HEK293 (cell line): ENCODE data around the gene ZNF76.

Source experiments
- HOXC10 ChIP-seq: sonication (generic); formaldehyde crosslinking; IDR thresholded peaks from 2 replicates; pipeline ENCODE4 v1.8.1; 2023; ENCODE audit warnings: mild to moderate bottlenecking, missing genetic modification reagents
- KLF7 ChIP-seq: fragments of 450-650 bp; formaldehyde crosslinking; IDR thresholded peaks from 2 replicates; pipeline ENCODE4 v1.5.1; 2016; ENCODE audit warnings: missing biosample characterization, missing genetic modification characterization, borderline replicate concordance
- MYNN ChIP-seq: fragments of 450-650 bp; formaldehyde crosslinking; IDR thresholded peaks from 2 replicates; pipeline ENCODE4 v1.5.1; 2016; ENCODE audit warnings: missing biosample characterization, missing genetic modification characterization, borderline replicate concordance
- OSR2 ChIP-seq: fragments of 450-650 bp; formaldehyde crosslinking; IDR thresholded peaks from 2 replicates; pipeline ENCODE4 v1.5.1; 2016; ENCODE audit warnings: missing biosample characterization, missing genetic modification characterization
- SCRT1 ChIP-seq: fragments of 450-650 bp; formaldehyde crosslinking; IDR thresholded peaks from 2 replicates; pipeline ENCODE4 v1.5.1; 2016; ENCODE audit warnings: missing biosample characterization, missing genetic modification characterization, borderline replicate concordance
- SP7 ChIP-seq: fragments of 450-650 bp; formaldehyde crosslinking; IDR thresholded peaks from 2 replicates; pipeline ENCODE4 v1.5.1; 2016; ENCODE audit warnings: missing biosample characterization, missing genetic modification characterization
- TCF7L2 ChIP-seq: IDR thresholded peaks from 2 replicates; pipeline ENCODE4 v1.6.1; 2011; ENCODE audit warnings: low read depth, mild to moderate bottlenecking, inconsistent platforms, low read length, moderate library complexity, borderline replicate concordance
- ZEB2 ChIP-seq: fragments of 450-650 bp; formaldehyde crosslinking; IDR thresholded peaks from 2 replicates; pipeline ENCODE4 v1.5.1; 2016; ENCODE audit warnings: missing biosample characterization, missing genetic modification characterization
- ZNF112 ChIP-seq: fragments of 450-650 bp; formaldehyde crosslinking; IDR thresholded peaks from 2 replicates; pipeline ENCODE4 v1.5.0; 2017; ENCODE audit warnings: missing biosample characterization, missing genetic modification characterization
- ZNF121 ChIP-seq: fragments of 450-650 bp; formaldehyde crosslinking; IDR thresholded peaks from 2 replicates; pipeline ENCODE4 v1.5.1; 2016; ENCODE audit warnings: missing biosample characterization, missing genetic modification characterization
- ZNF155 ChIP-seq: fragments of 450-650 bp; formaldehyde crosslinking; IDR thresholded peaks from 2 replicates; pipeline ENCODE4 v1.5.1; 2016; ENCODE audit warnings: missing biosample characterization, missing genetic modification characterization
- ZNF292 ChIP-seq: fragments of 450-650 bp; formaldehyde crosslinking; IDR thresholded peaks from 2 replicates; pipeline ENCODE4 v1.5.1; 2016; ENCODE audit warnings: low read depth, missing biosample characterization, missing genetic modification characterization, borderline replicate concordance
- ZNF302 ChIP-seq: fragments of 450-650 bp; formaldehyde crosslinking; IDR thresholded peaks from 2 replicates; pipeline ENCODE4 v1.5.1; 2016; ENCODE audit warnings: missing biosample characterization, missing genetic modification characterization, low read depth
- ZNF350 ChIP-seq: fragments of 450-650 bp; formaldehyde crosslinking; IDR thresholded peaks from 2 replicates; pipeline ENCODE4 v1.5.0; 2017; ENCODE audit warnings: missing biosample characterization, mild to moderate bottlenecking, missing genetic modification characterization
- ZNF354C ChIP-seq: fragments of 450-650 bp; formaldehyde crosslinking; IDR thresholded peaks from 2 replicates; pipeline ENCODE4 v1.5.1; 2016; ENCODE audit warnings: missing biosample characterization, missing genetic modification characterization, low read depth, borderline replicate concordance
- ZNF394 ChIP-seq: fragments of 450-650 bp; formaldehyde crosslinking; IDR thresholded peaks from 2 replicates; pipeline ENCODE4 v1.5.1; 2016; ENCODE audit warnings: missing biosample characterization, missing genetic modification characterization, mild to moderate bottlenecking, moderate library complexity, borderline replicate concordance
- ZNF423 ChIP-seq: fragments of 450-650 bp; formaldehyde crosslinking; IDR thresholded peaks from 2 replicates; pipeline ENCODE4 v1.5.1; 2016; ENCODE audit warnings: missing biosample characterization, missing genetic modification characterization
- ZNF501 ChIP-seq: fragments of 450-650 bp; formaldehyde crosslinking; IDR thresholded peaks from 2 replicates; pipeline ENCODE4 v1.5.1; 2016; ENCODE audit warnings: missing biosample characterization, missing genetic modification characterization
- ZNF510 ChIP-seq: fragments of 450-650 bp; formaldehyde crosslinking; IDR thresholded peaks from 2 replicates; pipeline ENCODE4 v1.5.1; 2018; ENCODE audit warnings: mild to moderate bottlenecking, missing genetic modification characterization, missing biosample characterization; ENCODE audit not compliant: insufficient replicate concordance
- ZNF514 ChIP-seq: fragments of 450-650 bp; formaldehyde crosslinking; IDR thresholded peaks from 2 replicates; pipeline ENCODE4 v1.5.1; 2016; ENCODE audit warnings: missing biosample characterization, missing genetic modification characterization
- ZNF600 ChIP-seq: fragments of 450-650 bp; formaldehyde crosslinking; IDR thresholded peaks from 2 replicates; pipeline ENCODE4 v1.5.1; 2016; ENCODE audit warnings: missing biosample characterization, missing genetic modification characterization
- ZNF623 ChIP-seq: fragments of 450-650 bp; formaldehyde crosslinking; IDR thresholded peaks from 2 replicates; pipeline ENCODE4 v1.5.1; 2016; ENCODE audit warnings: missing biosample characterization, missing genetic modification characterization
- ZNF777 ChIP-seq: fragments of 450-650 bp; formaldehyde crosslinking; IDR thresholded peaks from 2 replicates; pipeline ENCODE4 v1.5.1; 2017; ENCODE audit warnings: missing biosample characterization, missing genetic modification characterization, borderline replicate concordance
- ZNF785 ChIP-seq: fragments of 450-650 bp; formaldehyde crosslinking; IDR thresholded peaks from 2 replicates; pipeline ENCODE4 v1.5.1; 2016; ENCODE audit warnings: missing biosample characterization, missing genetic modification characterization
- ZNF791 ChIP-seq: fragments of 450-650 bp; formaldehyde crosslinking; IDR thresholded peaks from 2 replicates; pipeline ENCODE4 v1.5.1; 2016; ENCODE audit warnings: missing biosample characterization, missing genetic modification characterization
- ZNF792 ChIP-seq: fragments of 450-650 bp; formaldehyde crosslinking; IDR thresholded peaks from 2 replicates; pipeline ENCODE4 v1.5.1; 2016; ENCODE audit warnings: missing biosample characterization, missing genetic modification characterization
- ZSCAN16 ChIP-seq: fragments of 450-650 bp; formaldehyde crosslinking; IDR thresholded peaks from 2 replicates; pipeline ENCODE4 v1.5.1; 2016; ENCODE audit warnings: missing biosample characterization, missing genetic modification characterization
- TF ChIP-seq, protein P1 (sequence below): fragments of 450-650 bp; IDR thresholded peaks from 2 replicates; pipeline ENCODE4 v1.5.1; 2018; ENCODE audit warnings: missing biosample characterization, missing genetic modification characterization
- TF ChIP-seq, protein P2 (sequence below): fragments of 450-650 bp; formaldehyde crosslinking; IDR thresholded peaks from 2 replicates; pipeline ENCODE4 v1.5.1; 2016; ENCODE audit warnings: missing biosample characterization, missing genetic modification characterization
- TF ChIP-seq, protein P3 (sequence below): fragments of 450-650 bp; formaldehyde crosslinking; IDR thresholded peaks from 2 replicates; pipeline ENCODE4 v1.5.1; 2017; ENCODE audit warnings: missing biosample characterization, missing genetic modification characterization
- TF ChIP-seq, protein P4 (sequence below): fragments of 450-650 bp; formaldehyde crosslinking; IDR thresholded peaks from 2 replicates; pipeline ENCODE4 v1.5.1; 2017; ENCODE audit warnings: missing biosample characterization, missing genetic modification characterization
- TF ChIP-seq, protein P5 (sequence below): fragments of 450-650 bp; formaldehyde crosslinking; IDR thresholded peaks from 2 replicates; pipeline ENCODE4 v1.5.1; 2016; ENCODE audit warnings: missing biosample characterization, missing genetic modification characterization

The ZNF76 gene

DNA sequence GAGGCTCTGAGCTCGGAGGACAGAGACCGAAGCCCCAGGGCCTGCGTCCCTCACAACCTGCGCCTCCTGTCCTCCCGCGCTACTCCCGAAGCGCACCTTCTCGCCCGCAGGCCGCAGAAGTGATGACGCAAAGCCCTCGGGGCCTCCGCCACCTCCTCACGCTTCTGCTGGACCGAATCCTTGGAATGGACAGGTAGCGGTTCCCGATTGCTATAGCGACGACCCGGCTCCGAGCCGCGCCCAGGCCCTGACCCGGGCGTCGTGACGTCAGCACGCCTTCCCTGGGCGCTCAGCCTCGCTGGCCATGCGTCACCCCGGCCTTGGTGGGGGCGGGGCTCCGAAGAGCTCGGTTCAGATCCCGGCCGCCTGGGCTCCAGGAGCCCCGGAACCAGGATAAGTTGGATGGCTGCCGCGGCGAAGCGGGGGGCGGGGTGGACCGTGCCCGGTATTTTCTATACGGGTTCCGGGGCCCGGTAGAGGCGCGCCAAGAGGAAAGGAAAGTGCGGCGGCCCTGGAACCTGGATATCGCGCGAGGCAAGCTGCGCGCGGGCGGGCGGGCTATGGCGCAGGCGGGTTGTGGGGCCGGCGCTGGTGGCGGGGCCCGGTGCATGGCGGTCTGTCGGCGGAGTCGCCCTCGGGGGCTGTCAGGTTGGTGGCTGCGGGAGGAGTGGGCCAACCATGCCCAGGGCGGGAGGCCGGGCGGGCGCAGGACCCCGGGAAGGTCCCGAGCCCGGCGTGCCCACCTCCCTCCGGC is at the start of gene ZNF76 (continued):
- TF ChIP-seq ZNF155 (tag by site-specific recombination) (no peak), ZNF600 (tag by site-specific recombination) (peak; percentile 86), ZNF350 (tag by site-specific recombination) (no peak), ZNF785 (tag by site-specific recombination) (peak; percentile 91), ZNF514 (tag by site-specific recombination) (no peak), ZNF112 (no peak), ZNF292 (tag by site-specific recombination) (no peak), ZNF121 (0 out of 2 replicates have a peak, but pooled peaks have one; percentile 31), ZNF791 (tag by site-specific recombination) (no peak), ZNF394 (peak; percentile 98), ZNF777 (tag by site-specific recombination) (no peak), ZNF623 (tag by site-specific recombination) (0 out of 2 replicates have a peak, but pooled peaks have one; percentile 14), KLF7 (peak; percentile 92), MYNN (tag by site-specific recombination) (peak; percentile 6; the same call in 1 of the 2 replicates), ZNF792 (tag by site-specific recombination) (no peak), HOXC10 (CRISPR knock-in tag) (no peak), ZNF302 (tag by site-specific recombination) (0 out of 2 replicates have a peak, but pooled peaks have one; percentile 31), TCF7L2 (no peak), SP7 (tag by site-specific recombination) (peak; percentile 89), OSR2 (tag by site-specific recombination) (0 out of 2 replicates have a peak, but pooled peaks have one; percentile 19), ZNF510 (tag by site-specific recombination) (no peak), ZSCAN16 (tag by site-specific recombination) (peak; percentile 14), ZEB2 (tag by site-specific recombination) (peak; percentile 99), SCRT1 (tag by site-specific recombination) (no peak), ZNF423 (tag by site-specific recombination) (0 out of 2 replicates have a peak, but pooled peaks have one; percentile 27), ZNF501 (tag by site-specific recombination) (peak; percentile 86), ZNF354C (tag by site-specific recombination) (no peak)
- TF ChIP-seq, protein P1, sequence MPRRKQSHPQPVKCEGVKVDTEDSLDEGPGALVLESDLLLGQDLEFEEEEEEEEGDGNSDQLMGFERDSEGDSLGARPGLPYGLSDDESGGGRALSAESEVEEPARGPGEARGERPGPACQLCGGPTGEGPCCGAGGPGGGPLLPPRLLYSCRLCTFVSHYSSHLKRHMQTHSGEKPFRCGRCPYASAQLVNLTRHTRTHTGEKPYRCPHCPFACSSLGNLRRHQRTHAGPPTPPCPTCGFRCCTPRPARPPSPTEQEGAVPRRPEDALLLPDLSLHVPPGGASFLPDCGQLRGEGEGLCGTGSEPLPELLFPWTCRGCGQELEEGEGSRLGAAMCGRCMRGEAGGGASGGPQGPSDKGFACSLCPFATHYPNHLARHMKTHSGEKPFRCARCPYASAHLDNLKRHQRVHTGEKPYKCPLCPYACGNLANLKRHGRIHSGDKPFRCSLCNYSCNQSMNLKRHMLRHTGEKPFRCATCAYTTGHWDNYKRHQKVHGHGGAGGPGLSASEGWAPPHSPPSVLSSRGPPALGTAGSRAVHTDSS = peak; percentile 12; the same call in 1 of the 2 replicates
- TF ChIP-seq, protein P2, sequence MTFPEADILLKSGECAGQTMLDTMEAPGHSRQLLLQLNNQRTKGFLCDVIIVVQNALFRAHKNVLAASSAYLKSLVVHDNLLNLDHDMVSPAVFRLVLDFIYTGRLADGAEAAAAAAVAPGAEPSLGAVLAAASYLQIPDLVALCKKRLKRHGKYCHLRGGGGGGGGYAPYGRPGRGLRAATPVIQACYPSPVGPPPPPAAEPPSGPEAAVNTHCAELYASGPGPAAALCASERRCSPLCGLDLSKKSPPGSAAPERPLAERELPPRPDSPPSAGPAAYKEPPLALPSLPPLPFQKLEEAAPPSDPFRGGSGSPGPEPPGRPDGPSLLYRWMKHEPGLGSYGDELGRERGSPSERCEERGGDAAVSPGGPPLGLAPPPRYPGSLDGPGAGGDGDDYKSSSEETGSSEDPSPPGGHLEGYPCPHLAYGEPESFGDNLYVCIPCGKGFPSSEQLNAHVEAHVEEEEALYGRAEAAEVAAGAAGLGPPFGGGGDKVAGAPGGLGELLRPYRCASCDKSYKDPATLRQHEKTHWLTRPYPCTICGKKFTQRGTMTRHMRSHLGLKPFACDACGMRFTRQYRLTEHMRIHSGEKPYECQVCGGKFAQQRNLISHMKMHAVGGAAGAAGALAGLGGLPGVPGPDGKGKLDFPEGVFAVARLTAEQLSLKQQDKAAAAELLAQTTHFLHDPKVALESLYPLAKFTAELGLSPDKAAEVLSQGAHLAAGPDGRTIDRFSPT (tag by site-specific recombination) = peak; percentile 92
- TF ChIP-seq, protein P3, sequence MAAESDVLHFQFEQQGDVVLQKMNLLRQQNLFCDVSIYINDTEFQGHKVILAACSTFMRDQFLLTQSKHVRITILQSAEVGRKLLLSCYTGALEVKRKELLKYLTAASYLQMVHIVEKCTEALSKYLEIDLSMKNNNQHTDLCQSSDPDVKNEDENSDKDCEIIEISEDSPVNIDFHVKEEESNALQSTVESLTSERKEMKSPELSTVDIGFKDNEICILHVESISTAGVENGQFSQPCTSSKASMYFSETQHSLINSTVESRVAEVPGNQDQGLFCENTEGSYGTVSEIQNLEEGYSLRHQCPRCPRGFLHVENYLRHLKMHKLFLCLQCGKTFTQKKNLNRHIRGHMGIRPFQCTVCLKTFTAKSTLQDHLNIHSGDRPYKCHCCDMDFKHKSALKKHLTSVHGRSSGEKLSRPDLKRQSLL = peak; percentile 51; the same call in 1 of the 2 replicates
- TF ChIP-seq, protein P4, sequence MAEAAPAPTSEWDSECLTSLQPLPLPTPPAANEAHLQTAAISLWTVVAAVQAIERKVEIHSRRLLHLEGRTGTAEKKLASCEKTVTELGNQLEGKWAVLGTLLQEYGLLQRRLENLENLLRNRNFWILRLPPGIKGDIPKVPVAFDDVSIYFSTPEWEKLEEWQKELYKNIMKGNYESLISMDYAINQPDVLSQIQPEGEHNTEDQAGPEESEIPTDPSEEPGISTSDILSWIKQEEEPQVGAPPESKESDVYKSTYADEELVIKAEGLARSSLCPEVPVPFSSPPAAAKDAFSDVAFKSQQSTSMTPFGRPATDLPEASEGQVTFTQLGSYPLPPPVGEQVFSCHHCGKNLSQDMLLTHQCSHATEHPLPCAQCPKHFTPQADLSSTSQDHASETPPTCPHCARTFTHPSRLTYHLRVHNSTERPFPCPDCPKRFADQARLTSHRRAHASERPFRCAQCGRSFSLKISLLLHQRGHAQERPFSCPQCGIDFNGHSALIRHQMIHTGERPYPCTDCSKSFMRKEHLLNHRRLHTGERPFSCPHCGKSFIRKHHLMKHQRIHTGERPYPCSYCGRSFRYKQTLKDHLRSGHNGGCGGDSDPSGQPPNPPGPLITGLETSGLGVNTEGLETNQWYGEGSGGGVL = peak; percentile 22; the same call in 1 of the 2 replicates
- TF ChIP-seq, protein P5, sequence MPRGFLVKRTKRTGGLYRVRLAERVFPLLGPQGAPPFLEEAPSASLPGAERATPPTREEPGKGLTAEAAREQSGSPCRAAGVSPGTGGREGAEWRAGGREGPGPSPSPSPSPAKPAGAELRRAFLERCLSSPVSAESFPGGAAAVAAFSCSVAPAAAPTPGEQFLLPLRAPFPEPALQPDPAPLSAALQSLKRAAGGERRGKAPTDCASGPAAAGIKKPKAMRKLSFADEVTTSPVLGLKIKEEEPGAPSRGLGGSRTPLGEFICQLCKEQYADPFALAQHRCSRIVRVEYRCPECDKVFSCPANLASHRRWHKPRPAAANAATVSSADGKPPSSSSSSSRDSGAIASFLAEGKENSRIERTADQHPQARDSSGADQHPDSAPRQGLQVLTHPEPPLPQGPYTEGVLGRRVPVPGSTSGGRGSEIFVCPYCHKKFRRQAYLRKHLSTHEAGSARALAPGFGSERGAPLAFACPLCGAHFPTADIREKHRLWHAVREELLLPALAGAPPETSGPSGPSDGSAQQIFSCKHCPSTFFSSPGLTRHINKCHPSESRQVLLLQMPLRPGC (tag by site-specific recombination) = peak; percentile 57
